WTC11 (cell line): ENCODE results near the gene FOXE1.

Experiments
- ESRRA ChIP-seq: sonication (generic); formaldehyde crosslinking; IDR thresholded peaks from 2 replicates; pipeline ENCODE4 v1.8.1; 2022; ENCODE audit warnings: mild to moderate bottlenecking, missing genetic modification reagents, borderline replicate concordance
- NR1H2 ChIP-seq: sonication (generic); formaldehyde crosslinking; IDR thresholded peaks from 2 replicates; pipeline ENCODE4 v1.9.0; 2021; ENCODE audit warnings: mild to moderate bottlenecking, moderate library complexity, missing genetic modification reagents
- SOX15 ChIP-seq: fragments of 250-450 bp; sonication (Bioruptor Pico); IDR thresholded peaks from 2 replicates; pipeline ENCODE4 v1.9.0; 2021; ENCODE audit warnings: mild to moderate bottlenecking
- ZNF512 ChIP-seq: sonication (generic); formaldehyde crosslinking; IDR thresholded peaks from 2 replicates; pipeline ENCODE4 v1.8.1; 2022; ENCODE audit warnings: missing genetic modification reagents, borderline replicate concordance

- no peak for TF ChIP-seq ZNF512
- no peak for TF ChIP-seq NR1H2 (CRISPR knock-in tag)
- TF ChIP-seq ESRRA, result no peak
- no peak for TF ChIP-seq SOX15
Observed at GRCh38 chr9:97806721-97807120, 46.3 kb upstream of the FOXE1 start.
